ENCODE results near the gene IL10RB.

IL10RB gene

DNA sequence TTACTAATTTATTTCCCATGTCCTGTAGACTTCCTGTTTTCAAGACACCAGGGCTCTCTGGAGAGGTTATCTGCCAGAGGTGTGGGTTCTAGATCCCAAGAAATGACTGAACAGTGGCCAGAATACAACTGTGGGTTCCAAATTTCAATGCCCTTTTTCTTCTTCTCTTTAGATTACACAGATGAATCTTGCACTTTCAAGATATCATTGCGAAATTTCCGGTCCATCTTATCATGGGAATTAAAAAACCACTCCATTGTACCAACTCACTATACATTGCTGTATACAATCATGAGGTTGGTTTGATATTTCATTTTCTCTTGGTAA is 21.4 kb upstream of the IL10RB start:
- peaks cover 60% of the 10 kb centered on the region for H3K36me3 ChIP-seq
- no peaks in the 10 kb centered on the region for H3K27me3 ChIP-seq (ENCODE audit: insufficient read depth, low read depth, severe bottlenecking)
- TF ChIP-seq, protein P1, sequence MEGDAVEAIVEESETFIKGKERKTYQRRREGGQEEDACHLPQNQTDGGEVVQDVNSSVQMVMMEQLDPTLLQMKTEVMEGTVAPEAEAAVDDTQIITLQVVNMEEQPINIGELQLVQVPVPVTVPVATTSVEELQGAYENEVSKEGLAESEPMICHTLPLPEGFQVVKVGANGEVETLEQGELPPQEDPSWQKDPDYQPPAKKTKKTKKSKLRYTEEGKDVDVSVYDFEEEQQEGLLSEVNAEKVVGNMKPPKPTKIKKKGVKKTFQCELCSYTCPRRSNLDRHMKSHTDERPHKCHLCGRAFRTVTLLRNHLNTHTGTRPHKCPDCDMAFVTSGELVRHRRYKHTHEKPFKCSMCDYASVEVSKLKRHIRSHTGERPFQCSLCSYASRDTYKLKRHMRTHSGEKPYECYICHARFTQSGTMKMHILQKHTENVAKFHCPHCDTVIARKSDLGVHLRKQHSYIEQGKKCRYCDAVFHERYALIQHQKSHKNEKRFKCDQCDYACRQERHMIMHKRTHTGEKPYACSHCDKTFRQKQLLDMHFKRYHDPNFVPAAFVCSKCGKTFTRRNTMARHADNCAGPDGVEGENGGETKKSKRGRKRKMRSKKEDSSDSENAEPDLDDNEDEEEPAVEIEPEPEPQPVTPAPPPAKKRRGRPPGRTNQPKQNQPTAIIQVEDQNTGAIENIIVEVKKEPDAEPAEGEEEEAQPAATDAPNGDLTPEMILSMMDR (IDR thresholded peaks at IDR 0.05; ENCODE audit: low read depth, low read length) = no peak
- DNase-seq = no peak
- no peaks in the 10 kb centered on the region for H3K9me3 ChIP-seq (ENCODE audit: severe bottlenecking)
- no peak overlapping the region for H3K27ac ChIP-seq
- H3K4me3 ChIP-seq (ENCODE audit: low read depth, low read length) = no peak overlapping the region

DNA sequence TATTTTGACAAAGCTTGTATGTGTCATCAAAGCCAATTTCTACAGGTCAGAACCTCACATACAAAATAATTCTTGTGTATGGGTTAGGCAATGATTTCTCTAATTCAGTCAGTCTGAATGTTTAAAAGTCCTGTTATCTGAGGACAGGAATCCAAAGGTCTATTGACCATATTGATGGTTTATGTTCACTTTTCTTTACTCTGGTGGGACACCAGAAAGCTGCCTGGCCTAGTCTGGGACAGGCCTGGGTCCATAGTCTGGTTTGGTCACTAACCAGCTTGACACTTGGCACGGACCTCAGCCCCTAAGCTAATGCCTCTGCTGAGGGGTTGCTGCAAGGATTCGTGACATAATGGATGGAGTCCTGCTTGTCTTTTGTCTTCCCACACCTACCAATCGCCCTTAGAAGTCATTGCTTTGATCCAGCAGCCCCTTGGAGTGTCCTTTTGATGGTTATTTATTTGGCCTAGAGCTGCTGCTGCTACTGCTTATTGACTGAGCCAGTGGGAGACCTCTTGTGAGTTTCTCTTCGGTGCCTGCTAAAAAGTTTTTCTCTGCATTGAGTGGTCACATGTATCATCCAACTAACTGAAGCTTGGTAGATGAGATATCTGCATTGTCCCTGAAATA is 20.8 kb upstream of the IL10RB start:
- H3K9me3 ChIP-seq (ENCODE audit: severe bottlenecking) = no peaks in the 10 kb centered on the region
- no peaks in the 10 kb centered on the region for H3K27me3 ChIP-seq (ENCODE audit: insufficient read depth, low read depth, severe bottlenecking)
- no peak overlapping the region for H3K27ac ChIP-seq
- peaks cover 67% of the 10 kb centered on the region for H3K36me3 ChIP-seq
- no peak for DNase-seq
- H3K4me3 ChIP-seq (ENCODE audit: low read depth, low read length) = no peak overlapping the region
- TF ChIP-seq, protein P1 (IDR thresholded peaks at IDR 0.05; ENCODE audit: low read depth, low read length) = no peak

DNA sequence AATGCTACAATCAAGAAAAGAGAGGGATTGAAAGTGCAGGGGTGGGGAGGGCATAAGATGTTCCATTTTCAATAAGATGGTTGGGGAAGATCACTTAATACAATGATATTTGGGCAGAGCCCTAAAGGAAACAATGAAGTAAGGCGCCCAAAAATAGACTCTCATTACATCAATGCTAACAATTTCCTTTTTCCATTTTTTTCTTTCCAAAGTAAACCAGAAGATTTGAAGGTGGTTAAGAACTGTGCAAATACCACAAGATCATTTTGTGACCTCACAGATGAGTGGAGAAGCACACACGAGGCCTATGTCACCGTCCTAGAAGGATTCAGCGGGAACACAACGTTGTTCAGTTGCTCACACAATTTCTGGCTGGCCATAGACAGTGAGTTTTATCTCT is 19.7 kb upstream of the IL10RB start:
- no peaks in the 10 kb centered on the region for H3K9me3 ChIP-seq (ENCODE audit: severe bottlenecking)
- no peak for DNase-seq
- no peak overlapping the region for H3K4me3 ChIP-seq (ENCODE audit: low read depth, low read length)
- no peaks in the 10 kb centered on the region for H3K27me3 ChIP-seq (ENCODE audit: insufficient read depth, low read depth, severe bottlenecking)
- peaks cover 78% of the 10 kb centered on the region for H3K36me3 ChIP-seq
- TF ChIP-seq, protein P1 (IDR thresholded peaks at IDR 0.05; ENCODE audit: low read depth, low read length) = no peak
- H3K27ac ChIP-seq = no peak overlapping the region

DNA sequence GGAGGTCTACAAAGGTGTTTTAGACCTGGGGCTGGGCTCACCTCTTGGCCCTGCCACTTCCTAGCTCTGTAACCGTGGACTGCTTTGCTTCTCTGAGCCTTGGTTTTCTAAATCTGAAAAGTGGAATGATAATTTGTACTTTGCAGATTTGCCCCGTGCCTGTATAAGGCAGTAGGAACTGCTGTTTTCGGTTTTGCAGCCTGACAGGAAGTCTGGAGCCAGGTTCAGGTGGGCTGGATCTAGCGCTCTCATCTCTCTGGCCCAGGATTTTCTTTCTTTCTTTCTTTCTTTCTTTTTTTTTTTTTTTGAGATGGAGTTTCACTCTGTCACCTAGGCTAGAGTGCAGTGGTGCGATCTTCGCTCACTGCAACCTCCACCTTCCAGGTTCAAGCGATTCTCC is 19.2 kb upstream of the IL10RB start:
- Histone ChIP-seq H3K27me3 (ENCODE audit: insufficient read depth, low read depth, severe bottlenecking) (no peaks in the 10 kb centered on the region), H3K9me3 (ENCODE audit: severe bottlenecking) (no peaks in the 10 kb centered on the region), H3K4me3 (ENCODE audit: low read depth, low read length) (no peak overlapping the region), H3K36me3 (peaks cover 80% of the 10 kb centered on the region), H3K27ac (no peak overlapping the region)
- TF ChIP-seq, protein P1 (IDR thresholded peaks at IDR 0.05; ENCODE audit: low read depth, low read length) = no peak
- no peak for DNase-seq

DNA sequence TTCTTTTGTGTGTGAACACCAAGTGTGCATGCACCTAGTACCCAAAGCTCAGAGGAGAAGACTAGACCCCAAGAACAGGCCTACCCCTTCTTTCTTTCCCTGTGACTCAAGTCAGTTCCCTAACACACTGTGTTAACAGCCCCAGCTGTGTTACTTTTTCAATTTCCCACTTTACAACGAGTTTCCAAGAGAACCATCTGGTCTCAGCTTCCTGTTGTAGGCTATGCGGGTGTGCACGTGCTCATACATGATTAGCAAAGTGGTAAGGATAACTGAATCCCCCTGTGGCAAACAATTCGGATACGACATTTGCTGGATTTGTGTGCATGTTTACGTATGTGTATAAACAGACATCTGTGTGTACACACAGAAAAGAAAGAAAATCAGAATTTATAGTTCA is 18.6 kb upstream of the IL10RB start:
- TF ChIP-seq, protein P1 (IDR thresholded peaks at IDR 0.05; ENCODE audit: low read depth, low read length) = no peak
- H3K4me3 ChIP-seq (ENCODE audit: low read depth, low read length) = no peak overlapping the region
- DNase-seq = no peak
- H3K27me3 ChIP-seq (ENCODE audit: insufficient read depth, low read depth, severe bottlenecking) = no peaks in the 10 kb centered on the region
- no peak overlapping the region for H3K27ac ChIP-seq
- peaks cover 81% of the 10 kb centered on the region for H3K36me3 ChIP-seq
- H3K9me3 ChIP-seq (ENCODE audit: severe bottlenecking) = no peaks in the 10 kb centered on the region

DNA sequence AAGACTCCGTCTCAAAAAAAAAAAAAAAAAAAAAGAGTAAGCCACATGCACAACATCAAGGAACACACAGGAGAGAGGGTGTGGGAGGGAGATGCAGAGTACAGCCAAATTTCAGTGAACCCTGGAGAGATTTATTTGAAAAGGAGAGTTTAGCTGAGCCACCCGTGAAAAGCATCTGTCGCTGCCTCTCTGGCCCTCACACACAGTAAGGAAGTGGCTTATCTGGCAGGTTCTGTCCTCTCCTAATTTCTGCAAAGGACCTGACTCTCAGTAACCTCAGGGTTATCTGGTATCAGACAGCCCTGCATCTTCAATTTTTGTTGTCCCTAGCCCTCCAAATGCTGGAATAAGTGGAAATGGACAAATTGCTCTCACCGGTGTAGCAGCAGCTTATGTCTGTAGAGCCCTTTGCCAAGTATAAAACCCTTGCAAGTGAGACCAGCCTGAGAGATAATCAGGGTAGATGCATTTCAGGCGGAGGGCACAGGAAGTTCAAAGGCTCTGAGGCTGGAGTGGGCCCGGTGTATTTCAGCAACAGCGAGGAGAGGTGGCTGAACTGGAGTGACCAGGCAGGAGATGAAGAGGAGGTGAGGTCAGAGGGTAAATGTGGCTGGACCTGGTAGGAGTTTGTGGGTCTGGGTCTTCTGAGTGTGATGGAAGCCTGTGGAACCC is 16.7 kb upstream of the IL10RB start:
- peaks cover 88% of the 10 kb centered on the region for H3K36me3 ChIP-seq
- peak; percentile 35 for DNase-seq
- H3K27ac ChIP-seq = peak overlapping the region; percentile 61
- H3K4me3 ChIP-seq (ENCODE audit: low read depth, low read length) = peak overlapping the region; percentile 11
- H3K27me3 ChIP-seq (ENCODE audit: insufficient read depth, low read depth, severe bottlenecking) = no peaks in the 10 kb centered on the region
- TF ChIP-seq, protein P1 (IDR thresholded peaks at IDR 0.05; ENCODE audit: low read depth, low read length) = no peak
- H3K9me3 ChIP-seq (ENCODE audit: severe bottlenecking) = no peaks in the 10 kb centered on the region
